IMR-90 (cell line): ENCODE data around the gene TRNAU1AP. TPM values are rescaled to one million over a fixed set of nuclear protein-coding genes. Genes with fewer than 3 reads are reported as not detected.

Experiments
- ATAC-seq: fragments of 200-7000 bp; cut with Tn5 transposase; 2 replicates; pipeline ENCODE4 v1.9.1; 2020; ENCODE audit warnings: low read depth, mild to moderate bottlenecking, moderate library complexity
- BruUV-seq: library from RNA; stranded (reverse); fragments of 400-500 nt; replicated peaks from 2 replicates; lab custom pipeline; 2021; lab: Mats Ljungman, UMichigan
- CTCF ChIA-PET: fragments of 300-600 bp; formaldehyde crosslinking; extraction: SDS; loops from one replicate; lab custom pipeline; 2021; ENCODE audit warnings: antibody characterized with exemption; lab: Yijun Ruan, JAX
- POLR2A ChIA-PET: fragments of 300-600 bp; sonication (Branson Sonifier 250); formaldehyde crosslinking; loops from one replicate; lab custom pipeline; 2022; ENCODE audit warnings: antibody characterized with exemption; ENCODE audit not compliant: unreplicated experiment; lab: Charles Lee
- DNase-seq: peaks from one replicate; pipeline ENCODE4 v3.0.0; 2013
- H2AFZ ChIP-seq: replicated peaks from 2 replicates; pipeline ENCODE3; 2013; ENCODE audit warnings: low read length, mild to moderate bottlenecking; ENCODE audit not compliant: poor library complexity
- H2AK5ac ChIP-seq: 2 replicates; pipeline ENCODE4 v1.6.1; 2013; ENCODE audit warnings: low read depth, low read length, inconsistent platforms
- H2AK9ac ChIP-seq: replicated peaks from 2 replicates; pipeline ENCODE3; 2013; ENCODE audit warnings: mild to moderate bottlenecking, low read depth, low read length, moderate library complexity; ENCODE audit not compliant: poor library complexity
- H2BK120ac ChIP-seq: 2 replicates; pipeline ENCODE4 v1.6.1; 2013; ENCODE audit warnings: low read depth, low read length, inconsistent platforms
- H2BK15ac ChIP-seq: 3 replicates; pipeline ENCODE4 v1.6.1; 2013; ENCODE audit warnings: low read depth, low read length, inconsistent platforms
- H2BK20ac ChIP-seq: 2 replicates; pipeline ENCODE4 v1.6.1; 2013; ENCODE audit warnings: low read depth, mild to moderate bottlenecking, inconsistent platforms, low read length, moderate library complexity
- H2BK5ac ChIP-seq: 2 replicates; pipeline ENCODE4 v1.6.1; 2013; ENCODE audit warnings: mild to moderate bottlenecking, low read depth, low read length, inconsistent platforms; ENCODE audit not compliant: poor library complexity, severe bottlenecking
- H3K14ac ChIP-seq: replicated peaks from 2 replicates; pipeline ENCODE4 v1.6.1; 2013; ENCODE audit warnings: low read depth, low read length, inconsistent platforms
- H3K18ac ChIP-seq: 2 replicates; pipeline ENCODE4 v1.6.1; 2013; ENCODE audit warnings: low read depth, low read length, control low read depth
- H3K23ac ChIP-seq: 2 replicates; pipeline ENCODE4 v1.6.1; 2013; ENCODE audit warnings: low read depth, low read length, inconsistent platforms
- H3K27ac ChIP-seq: 2 replicates; pipeline ENCODE4 v1.5.1; 2013; ENCODE audit warnings: mild to moderate bottlenecking, control low read depth, low read length; ENCODE audit not compliant: insufficient read depth
- H3K27me3 ChIP-seq: 2 replicates; pipeline ENCODE4 v1.6.1; 2013; ENCODE audit warnings: low read length; ENCODE audit not compliant: control insufficient read depth, insufficient read depth
- H3K36me3 ChIP-seq: 2 replicates; pipeline ENCODE4 v1.6.1; 2013; ENCODE audit warnings: low read length, mixed read lengths; ENCODE audit not compliant: control insufficient read depth, insufficient read depth
- H3K4ac ChIP-seq: 2 replicates; pipeline ENCODE4 v1.6.1; 2013; ENCODE audit warnings: low read depth, low read length, inconsistent platforms
- H3K4me1 ChIP-seq: 2 replicates; pipeline ENCODE4 v1.6.1; 2013; ENCODE audit warnings: low read length, mixed read lengths; ENCODE audit not compliant: control insufficient read depth, insufficient read depth
- H3K4me2 ChIP-seq: 2 replicates; pipeline ENCODE4 v1.6.1; 2013; ENCODE audit warnings: low read depth, mild to moderate bottlenecking, control low read depth, low read length, moderate library complexity
- H3K4me3 ChIP-seq: 2 replicates; pipeline ENCODE4 v1.5.1; 2013; ENCODE audit warnings: low read depth, mild to moderate bottlenecking, control low read depth, low read length, moderate library complexity; ENCODE audit not compliant: insufficient read depth
- H3K56ac ChIP-seq: 2 replicates; pipeline ENCODE4 v1.6.1; 2013; ENCODE audit warnings: low read length, inconsistent platforms; ENCODE audit not compliant: insufficient read depth; ENCODE audit errors: extremely low read depth
- H3K79me1 ChIP-seq, 2 experiments: 2 replicates each; pipeline ENCODE4 v1.6.1; 2013; ENCODE audit warnings: low read length in 2 of 2, inconsistent platforms in 1 of 2, low read depth in 1 of 2
- H3K9ac ChIP-seq: 2 replicates; pipeline ENCODE4 v1.6.1; 2013; ENCODE audit warnings: low read depth, low read length, control low read depth
- H3K9me1 ChIP-seq: 2 replicates; pipeline ENCODE4 v1.6.1; 2013; ENCODE audit warnings: low read length, inconsistent platforms; ENCODE audit not compliant: insufficient read depth
- H3K9me3 ChIP-seq: 2 replicates; pipeline ENCODE4 v1.6.1; 2013; ENCODE audit warnings: low read length; ENCODE audit not compliant: control insufficient read depth, insufficient read depth
- H4K20me1 ChIP-seq: 2 replicates; pipeline ENCODE4 v1.6.1; 2013; ENCODE audit warnings: low read length, inconsistent platforms; ENCODE audit not compliant: insufficient read depth
- H4K5ac ChIP-seq: 2 replicates; pipeline ENCODE4 v1.6.1; 2013; ENCODE audit warnings: mild to moderate bottlenecking, low read depth, low read length, control low read depth
- H4K8ac ChIP-seq, 2 experiments: 2 replicates each; pipeline ENCODE4 v1.6.1; 2013; ENCODE audit warnings: low read depth in 2 of 2, low read length in 2 of 2, control low read depth in 1 of 2, inconsistent platforms in 1 of 2
- H4K91ac ChIP-seq: 2 replicates; pipeline ENCODE4 v1.6.1; 2013; ENCODE audit warnings: low read depth, low read length, inconsistent platforms; ENCODE audit not compliant: insufficient read depth
- BHLHE40 ChIP-seq: fragments of 150-350 bp; IDR thresholded peaks from 2 replicates; pipeline ENCODE4 v1.6.1; 2016; ENCODE audit warnings: mild to moderate bottlenecking, low read depth, low read length
- CHD1 ChIP-seq: IDR thresholded peaks from 2 replicates; pipeline ENCODE4 v1.6.1; 2012; ENCODE audit warnings: low read depth, low read length, improper control_type of control experiment
- ELK1 ChIP-seq: fragments of 150-350 bp; IDR thresholded peaks from 2 replicates; pipeline ENCODE4 v1.6.1; 2016; ENCODE audit warnings: low read depth, mild to moderate bottlenecking, low read length, moderate library complexity, borderline replicate concordance
- FOS ChIP-seq: fragments of 150-350 bp; IDR thresholded peaks from 2 replicates; pipeline ENCODE4 v1.6.1; 2016; ENCODE audit warnings: low read depth, low read length
- MAFK ChIP-seq: IDR thresholded peaks from 2 replicates; pipeline ENCODE4 v1.6.1; 2012; ENCODE audit warnings: low read depth, low read length, improper control_type of control experiment
- NFE2L2 ChIP-seq: fragments of 150-350 bp; IDR thresholded peaks from 2 replicates; pipeline ENCODE4 v1.6.1; 2016; ENCODE audit warnings: low read depth, mild to moderate bottlenecking, low read length
- POLR2A ChIP-seq: IDR thresholded peaks from 2 replicates; pipeline ENCODE4 v1.6.1; 2012; ENCODE audit warnings: mild to moderate bottlenecking, low read depth, low read length
- RAD21 ChIP-seq: IDR thresholded peaks from 2 replicates; pipeline ENCODE4 v1.6.1; 2012; ENCODE audit warnings: low read length, improper control_type of control experiment
- RFX5 ChIP-seq: IDR thresholded peaks from 2 replicates; pipeline ENCODE4 v1.8.0; 2012; ENCODE audit warnings: low read depth, mild to moderate bottlenecking, low read length, moderate library complexity
- SMC3 ChIP-seq: fragments of 150-350 bp; IDR thresholded peaks from 2 replicates; pipeline ENCODE4 v1.6.1; 2016; ENCODE audit warnings: low read depth, mild to moderate bottlenecking, antibody characterized with exemption, low read length, moderate library complexity
- USF2 ChIP-seq: fragments of 150-350 bp; IDR thresholded peaks from 2 replicates; pipeline ENCODE4 v1.6.1; 2017; ENCODE audit warnings: mild to moderate bottlenecking, antibody characterized with exemption, low read length, low read depth
- WGBS, 2 experiments: methylation state at CpG; one replicate each; pipeline versions ENCODE4 v1.1.5 to v1.1.7; 2013; ENCODE audit warnings: missing lambda C conversion rate in 2 of 2; ENCODE audit not compliant: insufficient read length in 1 of 2; ENCODE audit errors: extremely low coverage in 2 of 2; 5-methylcytosine and 5-hydroxymethylcytosine counted together
- dilution Hi-C: fragments of 300-500 bp; cut with HindIII; formaldehyde crosslinking; loops from one replicate; pipeline ENCODE4 v1.14.3; 2018; ENCODE audit warnings: low sequenced_read_pairs; ENCODE audit not compliant: unreplicated experiment
- in situ Hi-C: fragments of 300-500 bp; cut with MboI; formaldehyde crosslinking; loops from 3 replicates; pipeline ENCODE4 v1.14.3; 2019; ENCODE audit warnings: low sequenced_read_pairs, inconsistent platforms, mixed read lengths
- intact Hi-C: fragments of 100-400 bp; cut with micrococcal nuclease; formaldehyde crosslinking; loops from 2 replicates; pipeline ENCODE4 v1.10.0; 2022
- polyA plus RNA-seq, 3 experiments: library from polyadenylated mRNA; depleted of rRNA; stranded (reverse); fragments of >200 nt; gene quantifications; 2 replicates each; pipeline ENCODE4 v1.2.3, GENCODE V29; 2012; ENCODE audit warnings: low replicate concordance in 1 of 3
- total RNA-seq: library from RNA; depleted of rRNA; stranded (reverse); fragments of >200 nt; gene quantifications from 2 replicates; pipeline ENCODE4 v1.2.3, GENCODE V29; 2012
- TF ChIP-seq, protein P1 (sequence below): conservative IDR thresholded peaks from 2 replicates; pipeline ENCODE4 v1.5.1; 2012; ENCODE audit warnings: mild to moderate bottlenecking, low read depth, low read length, improper control_type of control experiment

Gene TRNAU1AP
- total and polyA plus RNA-seq, 2 of the 4 experiments (the other 2 are of a cell fraction): 23.3 to 23.8 TPM

DNA sequence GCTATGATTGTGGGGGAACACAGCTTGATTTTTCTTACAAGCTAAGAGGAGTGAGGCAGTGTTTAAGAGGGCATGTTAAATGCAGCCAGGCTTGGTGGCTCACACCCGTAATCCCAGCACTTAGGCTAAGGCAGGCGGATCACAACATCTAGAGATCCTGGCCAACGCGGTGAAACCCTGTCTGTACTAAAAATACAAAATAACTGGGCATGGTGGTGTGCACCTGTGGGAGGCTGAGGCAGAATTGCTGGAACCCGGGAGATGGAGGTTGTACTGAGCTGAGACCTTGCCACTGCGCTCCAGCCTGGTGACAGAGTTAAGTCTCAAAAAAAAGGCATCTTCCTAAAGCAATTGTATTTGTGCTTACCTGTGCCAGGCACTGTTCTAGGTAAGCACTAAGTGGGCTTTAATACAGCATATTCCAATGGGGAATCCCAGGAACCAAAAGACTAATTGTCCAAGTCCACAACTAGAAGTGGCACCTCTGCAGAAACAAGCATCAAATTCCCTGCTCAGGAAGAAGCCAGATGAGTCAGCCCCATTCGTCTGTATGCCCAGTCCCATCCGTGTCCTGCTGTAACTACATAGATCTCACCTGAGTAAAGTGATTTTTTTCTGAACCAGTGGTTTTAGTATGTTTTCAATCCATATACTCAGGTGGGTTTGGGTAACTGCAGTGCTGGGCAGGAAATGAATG lies 42.5 kb upstream of the TRNAU1AP start:
- BruUV-seq: no TSS peak
- no peak for ATAC-seq
- peak; percentile 52 for DNase-seq
- Histone ChIP-seq H4K5ac (peak overlapping the region; percentile 45), H3K27me3 (no peaks in the 10 kb centered on the region), H4K20me1 (peaks cover 89% of the 10 kb centered on the region), H2BK120ac (0 out of 2 replicates have a peak overlapping the region, but pooled peaks have one; percentile 5), H2BK20ac (no peak overlapping the region), H2AFZ (no peak overlapping the region), H3K27ac (peak overlapping the region; percentile 79), H2AK9ac (no peak overlapping the region), H3K4ac (peak overlapping the region; percentile 62), H3K79me1 (peaks cover 17 to 35% of the 10 kb centered on the region in 2 experiments), H2BK5ac (peak overlapping the region; percentile 79), H3K36me3 (peaks cover 50% of the 10 kb centered on the region), H3K4me3 (no peak overlapping the region), H2BK15ac (no peak overlapping the region), H3K4me2 (peak overlapping the region; percentile 68), H3K9me1 (peaks cover 14% of the 10 kb centered on the region), H3K18ac (peak overlapping the region; percentile 76; the same call in 1 of the 2 replicates), H4K8ac (peak overlapping the region; percentile 54 to 82), H3K56ac (peak overlapping the region; percentile 64), H3K9ac (peak overlapping the region; percentile 54), H3K14ac (peak overlapping the region; percentile 76), H3K9me3 (no peaks in the 10 kb centered on the region), H2AK5ac (peak overlapping the region; percentile 33), H4K91ac (no peak overlapping the region; the same call in 1 of the 2 replicates), H3K23ac (peak overlapping the region; percentile 73), H3K4me1 (peaks cover 13% of the 10 kb centered on the region)
- ChIA-PET CTCF (interaction anchor here (0.6 to 1.7 kb wide), 2 partner anchors 101 to 185 kb away, joined by 3 to 4 read pairs; no protein-coding TSS in a partner anchor), POLR2A (interaction anchor here (1.0 kb wide), 1 partner anchor 100 kb away, joined by 3 read pairs; no protein-coding TSS in a partner anchor)
- TF ChIP-seq CHD1 (no peak), SMC3 (no peak), FOS (0 out of 2 replicates have a peak, but pooled peaks have one; percentile 3), MAFK (no peak), RFX5 (no peak), RAD21 (no peak), POLR2A (peak; percentile 73; the same call in 1 of the 2 replicates), BHLHE40 (no peak), NFE2L2 (no peak), USF2 (no peak), ELK1 (no peak)
- TF ChIP-seq, protein P1, sequence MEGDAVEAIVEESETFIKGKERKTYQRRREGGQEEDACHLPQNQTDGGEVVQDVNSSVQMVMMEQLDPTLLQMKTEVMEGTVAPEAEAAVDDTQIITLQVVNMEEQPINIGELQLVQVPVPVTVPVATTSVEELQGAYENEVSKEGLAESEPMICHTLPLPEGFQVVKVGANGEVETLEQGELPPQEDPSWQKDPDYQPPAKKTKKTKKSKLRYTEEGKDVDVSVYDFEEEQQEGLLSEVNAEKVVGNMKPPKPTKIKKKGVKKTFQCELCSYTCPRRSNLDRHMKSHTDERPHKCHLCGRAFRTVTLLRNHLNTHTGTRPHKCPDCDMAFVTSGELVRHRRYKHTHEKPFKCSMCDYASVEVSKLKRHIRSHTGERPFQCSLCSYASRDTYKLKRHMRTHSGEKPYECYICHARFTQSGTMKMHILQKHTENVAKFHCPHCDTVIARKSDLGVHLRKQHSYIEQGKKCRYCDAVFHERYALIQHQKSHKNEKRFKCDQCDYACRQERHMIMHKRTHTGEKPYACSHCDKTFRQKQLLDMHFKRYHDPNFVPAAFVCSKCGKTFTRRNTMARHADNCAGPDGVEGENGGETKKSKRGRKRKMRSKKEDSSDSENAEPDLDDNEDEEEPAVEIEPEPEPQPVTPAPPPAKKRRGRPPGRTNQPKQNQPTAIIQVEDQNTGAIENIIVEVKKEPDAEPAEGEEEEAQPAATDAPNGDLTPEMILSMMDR: no peak
- 100% methylated on average over 1 of the region's 8 CpGs; no CpG with 5 or more reads in 1 of the 2 experiments for WGBS, 2 experiments
- intact Hi-C loops (no loop called here), in situ Hi-C loops (no loop called here), dilution Hi-C loops (no loop called here)
